ENCODE measurements around the gene TUG1. TPM values are rescaled to one million over a fixed set of nuclear protein-coding genes. Genes with fewer than 3 reads are reported as not detected.
A peak's percentile ranks its signal among the peaks of the same experiment; 100 is the strongest.

The TUG1 gene
- total and polyA plus RNA-seq, 10 of the 15 experiments (the other 5 are each of a cell fraction or from before 2014, with no cell fraction given), result 19.3 to 116 (median 54.9) TPM

GRCh38 chr22:30923168-30923900 is 45.7 kb upstream of the TUG1 start:
- H3K4me1 ChIP-seq (ENCODE audit: control insufficient read depth, insufficient read depth, low read length), result peaks cover 3% of the 10 kb centered on the region; the same call in 1 of the 2 replicates
- TF ChIP-seq BHLHE40 (IDR thresholded peaks at IDR 0.05; ENCODE audit: borderline replicate concordance in 1 of 2, low read depth in 2 of 2, low read length in 1 of 2) (no peak), SRF (IDR thresholded peaks at IDR 0.05; ENCODE audit: low read depth in 2 of 2, low read length in 2 of 2) (no peak), RBBP5 (conservative IDR thresholded peaks at IDR 0.05) (no peak), PAX8 (IDR thresholded peaks at IDR 0.05) (no peak), MTA3 (IDR thresholded peaks at IDR 0.05; ENCODE audit: borderline replicate concordance, low read length) (no peak), RAD21 (IDR thresholded peaks at IDR 0.05; ENCODE audit: insufficient read depth, low read depth, low read length) (no peak), ZNF24 (IDR thresholded peaks at IDR 0.05) (no peak), GABPA (IDR thresholded peaks at IDR 0.05; ENCODE audit: low read depth) (no peak), NR2C2 (IDR thresholded peaks at IDR 0.05; ENCODE audit: borderline replicate concordance, control insufficient read depth, insufficient read length, low read depth) (no peak), KDM1A (IDR thresholded peaks at IDR 0.05; ENCODE audit: borderline replicate concordance) (no peak), HSF1 (IDR thresholded peaks at IDR 0.05; ENCODE audit: low read depth, low read length) (no peak), SUZ12 (IDR thresholded peaks at IDR 0.05; ENCODE audit: unreplicated experiment) (no peak)
- TF ChIP-seq, protein P1, sequence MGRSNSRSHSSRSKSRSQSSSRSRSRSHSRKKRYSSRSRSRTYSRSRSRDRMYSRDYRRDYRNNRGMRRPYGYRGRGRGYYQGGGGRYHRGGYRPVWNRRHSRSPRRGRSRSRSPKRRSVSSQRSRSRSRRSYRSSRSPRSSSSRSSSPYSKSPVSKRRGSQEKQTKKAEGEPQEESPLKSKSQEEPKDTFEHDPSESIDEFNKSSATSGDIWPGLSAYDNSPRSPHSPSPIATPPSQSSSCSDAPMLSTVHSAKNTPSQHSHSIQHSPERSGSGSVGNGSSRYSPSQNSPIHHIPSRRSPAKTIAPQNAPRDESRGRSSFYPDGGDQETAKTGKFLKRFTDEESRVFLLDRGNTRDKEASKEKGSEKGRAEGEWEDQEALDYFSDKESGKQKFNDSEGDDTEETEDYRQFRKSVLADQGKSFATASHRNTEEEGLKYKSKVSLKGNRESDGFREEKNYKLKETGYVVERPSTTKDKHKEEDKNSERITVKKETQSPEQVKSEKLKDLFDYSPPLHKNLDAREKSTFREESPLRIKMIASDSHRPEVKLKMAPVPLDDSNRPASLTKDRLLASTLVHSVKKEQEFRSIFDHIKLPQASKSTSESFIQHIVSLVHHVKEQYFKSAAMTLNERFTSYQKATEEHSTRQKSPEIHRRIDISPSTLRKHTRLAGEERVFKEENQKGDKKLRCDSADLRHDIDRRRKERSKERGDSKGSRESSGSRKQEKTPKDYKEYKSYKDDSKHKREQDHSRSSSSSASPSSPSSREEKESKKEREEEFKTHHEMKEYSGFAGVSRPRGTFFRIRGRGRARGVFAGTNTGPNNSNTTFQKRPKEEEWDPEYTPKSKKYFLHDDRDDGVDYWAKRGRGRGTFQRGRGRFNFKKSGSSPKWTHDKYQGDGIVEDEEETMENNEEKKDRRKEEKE (IDR thresholded peaks at IDR 0.05), result no peak
- TF ChIP-seq, protein P2, sequence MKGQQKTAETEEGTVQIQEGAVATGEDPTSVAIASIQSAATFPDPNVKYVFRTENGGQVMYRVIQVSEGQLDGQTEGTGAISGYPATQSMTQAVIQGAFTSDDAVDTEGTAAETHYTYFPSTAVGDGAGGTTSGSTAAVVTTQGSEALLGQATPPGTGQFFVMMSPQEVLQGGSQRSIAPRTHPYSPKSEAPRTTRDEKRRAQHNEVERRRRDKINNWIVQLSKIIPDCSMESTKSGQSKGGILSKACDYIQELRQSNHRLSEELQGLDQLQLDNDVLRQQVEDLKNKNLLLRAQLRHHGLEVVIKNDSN (IDR thresholded peaks at IDR 0.05; ENCODE audit: borderline replicate concordance, extremely low read length, insufficient read depth, low read depth, low read length), result no peak
- TF ChIP-seq, protein P3, sequence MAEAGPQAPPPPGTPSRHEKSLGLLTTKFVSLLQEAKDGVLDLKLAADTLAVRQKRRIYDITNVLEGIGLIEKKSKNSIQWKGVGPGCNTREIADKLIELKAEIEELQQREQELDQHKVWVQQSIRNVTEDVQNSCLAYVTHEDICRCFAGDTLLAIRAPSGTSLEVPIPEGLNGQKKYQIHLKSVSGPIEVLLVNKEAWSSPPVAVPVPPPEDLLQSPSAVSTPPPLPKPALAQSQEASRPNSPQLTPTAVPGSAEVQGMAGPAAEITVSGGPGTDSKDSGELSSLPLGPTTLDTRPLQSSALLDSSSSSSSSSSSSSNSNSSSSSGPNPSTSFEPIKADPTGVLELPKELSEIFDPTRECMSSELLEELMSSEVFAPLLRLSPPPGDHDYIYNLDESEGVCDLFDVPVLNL (IDR thresholded peaks at IDR 0.05; ENCODE audit: low read depth, low read length), result no peak
- intact Hi-C loops (cut with micrococcal nuclease; ENCODE audit: unreplicated experiment), result no loop called here
- in situ Hi-C loops (cut with MboI), result loop anchor here (25.0 kb wide), 2 partner anchors 161 to 286 kb away; partner anchors contain the start of gene SLC35E4
- 91% methylated on average over 9 of the region's 9 CpGs for WGBS (ENCODE audit: insufficient coverage, insufficient replicate concordance, low lambda C conversion rate, missing lambda C conversion rate)
- H3K4me3 ChIP-seq, result no peak overlapping the region
- BruUV-seq (replicated peaks), result no TSS peak
- H3K9ac ChIP-seq (ENCODE audit: control insufficient read depth, insufficient read depth, low read length), result no peak overlapping the region
- DNase-seq (ENCODE audit: low read depth, low spot score) (no peak), ATAC-seq (no peak), FAIRE-seq (no peak)
- H3K36me3 ChIP-seq (ENCODE audit: control insufficient read depth in 2 of 2, insufficient read depth in 2 of 2, low read length in 1 of 2), result peaks cover 0 to 7% of the 10 kb centered on the region in 2 experiments; a peak in 2 of 4 replicates
- CTCF ChIA-PET, result interaction anchor here (4.6 to 6.1 kb wide), 2 partner anchors 14 to 289 kb away, joined by 33 to 45 read pairs; partner anchors contain the start of gene SLC35E4
- H2AFZ ChIP-seq (ENCODE audit: control insufficient read depth, low read depth, low read length), result no peak overlapping the region
- H3K27ac ChIP-seq (ENCODE audit: control insufficient read depth, insufficient read depth), result no peak overlapping the region
- no peaks in the 10 kb centered on the region for H3K27me3 ChIP-seq (replicated peaks in 1 of 2; ENCODE audit: control insufficient read depth in 2 of 2, insufficient read depth in 2 of 2, low read length in 1 of 2)
- RAD21 ChIA-PET (ENCODE audit: unreplicated experiment), result no interaction called here
- SMC1A ChIA-PET (ENCODE audit: uncharacterized antibody, unreplicated experiment), result interaction anchor here (0.6 to 5.3 kb wide), 3 partner anchors 160 to 162 kb away, joined by 3 to 38 read pairs (median 11); no protein-coding TSS in a partner anchor
- peak overlapping the region; percentile 73; the same call in 1 of the 2 replicates for H3K4me2 ChIP-seq (ENCODE audit: control insufficient read depth, insufficient read depth)
- no peaks in the 10 kb centered on the region for H3K9me3 ChIP-seq (replicated peaks; ENCODE audit: control insufficient read depth, insufficient read depth, low read length)
- H4K20me1 ChIP-seq (ENCODE audit: control insufficient read depth, insufficient read depth), result no peaks in the 10 kb centered on the region
- POLR2A ChIA-PET, result interaction anchor here (1.6 kb wide), 1 partner anchor 46 kb away, joined by 7 read pairs; the partner anchor contains the start of gene TUG1
- peaks cover 3% of the 10 kb centered on the region; the same call in 1 of the 2 replicates for H3K79me2 ChIP-seq (ENCODE audit: control insufficient read depth, insufficient read depth, low read length)
